ENCODE measurements around the gene SNX1. TPM values are rescaled to one million over a fixed set of nuclear protein-coding genes. Genes with fewer than 3 reads are reported as not detected.

The SNX1 gene
- total and polyA plus RNA-seq, 2 of the 13 experiments (the other 11 are each of a cell fraction or from before 2014, with no cell fraction given): 29.3 to 60.1 TPM

- TF ChIP-seq, protein P1, sequence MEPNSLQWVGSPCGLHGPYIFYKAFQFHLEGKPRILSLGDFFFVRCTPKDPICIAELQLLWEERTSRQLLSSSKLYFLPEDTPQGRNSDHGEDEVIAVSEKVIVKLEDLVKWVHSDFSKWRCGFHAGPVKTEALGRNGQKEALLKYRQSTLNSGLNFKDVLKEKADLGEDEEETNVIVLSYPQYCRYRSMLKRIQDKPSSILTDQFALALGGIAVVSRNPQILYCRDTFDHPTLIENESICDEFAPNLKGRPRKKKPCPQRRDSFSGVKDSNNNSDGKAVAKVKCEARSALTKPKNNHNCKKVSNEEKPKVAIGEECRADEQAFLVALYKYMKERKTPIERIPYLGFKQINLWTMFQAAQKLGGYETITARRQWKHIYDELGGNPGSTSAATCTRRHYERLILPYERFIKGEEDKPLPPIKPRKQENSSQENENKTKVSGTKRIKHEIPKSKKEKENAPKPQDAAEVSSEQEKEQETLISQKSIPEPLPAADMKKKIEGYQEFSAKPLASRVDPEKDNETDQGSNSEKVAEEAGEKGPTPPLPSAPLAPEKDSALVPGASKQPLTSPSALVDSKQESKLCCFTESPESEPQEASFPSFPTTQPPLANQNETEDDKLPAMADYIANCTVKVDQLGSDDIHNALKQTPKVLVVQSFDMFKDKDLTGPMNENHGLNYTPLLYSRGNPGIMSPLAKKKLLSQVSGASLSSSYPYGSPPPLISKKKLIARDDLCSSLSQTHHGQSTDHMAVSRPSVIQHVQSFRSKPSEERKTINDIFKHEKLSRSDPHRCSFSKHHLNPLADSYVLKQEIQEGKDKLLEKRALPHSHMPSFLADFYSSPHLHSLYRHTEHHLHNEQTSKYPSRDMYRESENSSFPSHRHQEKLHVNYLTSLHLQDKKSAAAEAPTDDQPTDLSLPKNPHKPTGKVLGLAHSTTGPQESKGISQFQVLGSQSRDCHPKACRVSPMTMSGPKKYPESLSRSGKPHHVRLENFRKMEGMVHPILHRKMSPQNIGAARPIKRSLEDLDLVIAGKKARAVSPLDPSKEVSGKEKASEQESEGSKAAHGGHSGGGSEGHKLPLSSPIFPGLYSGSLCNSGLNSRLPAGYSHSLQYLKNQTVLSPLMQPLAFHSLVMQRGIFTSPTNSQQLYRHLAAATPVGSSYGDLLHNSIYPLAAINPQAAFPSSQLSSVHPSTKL (CRISPR knock-in tag; IDR thresholded peaks at IDR 0.05): peak; percentile 99
- TF ChIP-seq CREB1 (IDR thresholded peaks at IDR 0.05) (peak; percentile 12; the same call in 1 of the 2 replicates), CREB1 (CRISPR knock-in tag; IDR thresholded peaks at IDR 0.05) (peak; percentile 79), FOXC1 (CRISPR knock-in tag; IDR thresholded peaks at IDR 0.05; ENCODE audit: borderline replicate concordance) (no peak), SNRNP70 (IDR thresholded peaks at IDR 0.05; ENCODE audit: low read depth, low read length) (no peak), ZNF224 (CRISPR knock-in tag; IDR thresholded peaks at IDR 0.05) (no peak), MAF1 (CRISPR knock-in tag; IDR thresholded peaks at IDR 0.05; ENCODE audit: borderline replicate concordance) (no peak), NFRKB (IDR thresholded peaks at IDR 0.05) (no peak), NFE2L1 (CRISPR knock-in tag; IDR thresholded peaks at IDR 0.05; ENCODE audit: borderline replicate concordance) (no peak), TSC22D2 (CRISPR knock-in tag; IDR thresholded peaks at IDR 0.05; ENCODE audit: borderline replicate concordance) (no peak), MAFG (CRISPR knock-in tag; IDR thresholded peaks at IDR 0.05) (no peak), SIN3A (IDR thresholded peaks at IDR 0.05; ENCODE audit: borderline replicate concordance, low read depth, low read length) (no peak), KLF6 (CRISPR knock-in tag; IDR thresholded peaks at IDR 0.05) (peak; percentile 85), ZBTB46 (CRISPR knock-in tag; IDR thresholded peaks at IDR 0.05; ENCODE audit: borderline replicate concordance) (no peak), FOXK2 (IDR thresholded peaks at IDR 0.05) (no peak), GTF3A (CRISPR knock-in tag; conservative IDR thresholded peaks at IDR 0.05) (no peak)
- TF ChIP-seq, protein P2, sequence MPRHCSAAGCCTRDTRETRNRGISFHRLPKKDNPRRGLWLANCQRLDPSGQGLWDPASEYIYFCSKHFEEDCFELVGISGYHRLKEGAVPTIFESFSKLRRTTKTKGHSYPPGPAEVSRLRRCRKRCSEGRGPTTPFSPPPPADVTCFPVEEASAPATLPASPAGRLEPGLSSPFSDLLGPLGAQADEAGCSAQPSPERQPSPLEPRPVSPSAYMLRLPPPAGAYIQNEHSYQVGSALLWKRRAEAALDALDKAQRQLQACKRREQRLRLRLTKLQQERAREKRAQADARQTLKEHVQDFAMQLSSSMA (CRISPR knock-in tag; IDR thresholded peaks at IDR 0.05): no peak
- TF ChIP-seq, protein P3, sequence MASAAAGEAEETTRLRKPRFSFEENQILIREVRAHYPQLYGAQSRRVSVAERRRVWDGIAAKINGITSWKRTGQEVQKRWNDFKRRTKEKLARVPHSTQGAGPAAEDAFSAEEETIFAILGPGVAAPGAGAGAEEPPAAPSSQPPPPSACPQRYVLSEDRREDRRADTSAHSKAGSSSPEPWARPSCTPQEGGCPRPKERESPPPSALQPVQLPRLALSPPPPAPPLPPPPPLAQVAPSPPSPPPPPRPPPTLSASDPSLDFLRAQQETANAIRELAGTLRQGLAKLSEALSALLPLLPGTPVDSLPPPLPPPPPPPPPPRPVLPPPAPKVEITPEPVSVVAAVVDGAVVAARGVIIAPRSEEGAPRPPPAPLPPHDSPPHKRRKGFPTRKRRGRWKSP (CRISPR knock-in tag; IDR thresholded peaks at IDR 0.05): peak; percentile 37; the same call in 1 of the 2 replicates
- TF ChIP-seq, protein P4, sequence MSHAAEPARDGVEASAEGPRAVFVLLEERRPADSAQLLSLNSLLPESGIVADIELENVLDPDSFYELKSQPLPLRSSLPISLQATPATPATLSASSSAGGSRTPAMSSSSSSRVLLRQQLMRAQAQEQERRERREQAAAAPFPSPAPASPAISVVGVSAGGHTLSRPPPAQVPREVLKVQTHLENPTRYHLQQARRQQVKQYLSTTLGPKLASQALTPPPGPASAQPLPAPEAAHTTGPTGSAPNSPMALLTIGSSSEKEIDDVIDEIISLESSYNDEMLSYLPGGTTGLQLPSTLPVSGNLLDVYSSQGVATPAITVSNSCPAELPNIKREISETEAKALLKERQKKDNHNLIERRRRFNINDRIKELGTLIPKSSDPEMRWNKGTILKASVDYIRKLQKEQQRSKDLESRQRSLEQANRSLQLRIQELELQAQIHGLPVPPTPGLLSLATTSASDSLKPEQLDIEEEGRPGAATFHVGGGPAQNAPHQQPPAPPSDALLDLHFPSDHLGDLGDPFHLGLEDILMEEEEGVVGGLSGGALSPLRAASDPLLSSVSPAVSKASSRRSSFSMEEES (CRISPR knock-in tag; IDR thresholded peaks at IDR 0.05): peak; percentile 46; the same call in 1 of the 2 replicates
- TF ChIP-seq, protein P5, sequence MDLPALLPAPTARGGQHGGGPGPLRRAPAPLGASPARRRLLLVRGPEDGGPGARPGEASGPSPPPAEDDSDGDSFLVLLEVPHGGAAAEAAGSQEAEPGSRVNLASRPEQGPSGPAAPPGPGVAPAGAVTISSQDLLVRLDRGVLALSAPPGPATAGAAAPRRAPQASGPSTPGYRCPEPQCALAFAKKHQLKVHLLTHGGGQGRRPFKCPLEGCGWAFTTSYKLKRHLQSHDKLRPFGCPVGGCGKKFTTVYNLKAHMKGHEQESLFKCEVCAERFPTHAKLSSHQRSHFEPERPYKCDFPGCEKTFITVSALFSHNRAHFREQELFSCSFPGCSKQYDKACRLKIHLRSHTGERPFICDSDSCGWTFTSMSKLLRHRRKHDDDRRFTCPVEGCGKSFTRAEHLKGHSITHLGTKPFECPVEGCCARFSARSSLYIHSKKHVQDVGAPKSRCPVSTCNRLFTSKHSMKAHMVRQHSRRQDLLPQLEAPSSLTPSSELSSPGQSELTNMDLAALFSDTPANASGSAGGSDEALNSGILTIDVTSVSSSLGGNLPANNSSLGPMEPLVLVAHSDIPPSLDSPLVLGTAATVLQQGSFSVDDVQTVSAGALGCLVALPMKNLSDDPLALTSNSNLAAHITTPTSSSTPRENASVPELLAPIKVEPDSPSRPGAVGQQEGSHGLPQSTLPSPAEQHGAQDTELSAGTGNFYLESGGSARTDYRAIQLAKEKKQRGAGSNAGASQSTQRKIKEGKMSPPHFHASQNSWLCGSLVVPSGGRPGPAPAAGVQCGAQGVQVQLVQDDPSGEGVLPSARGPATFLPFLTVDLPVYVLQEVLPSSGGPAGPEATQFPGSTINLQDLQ (CRISPR knock-in tag; IDR thresholded peaks at IDR 0.05): no peak
These were observed 23.0 kb upstream of the SNX1 start (continued) for GRCh38 chr15:64072812-64073211.

Measured in HepG2 (cell line).